Mucosa of stomach (tissue), 1 donor: ENCODE results near the gene LEUTX.
A peak's percentile ranks its signal among the peaks of the same experiment; 100 is the strongest.

Source experiments
- H3K27me3 ChIP-seq: one replicate; pipeline ENCODE4 v1.7.0; 2013; ENCODE audit warnings: mild to moderate bottlenecking, low read length; ENCODE audit not compliant: control insufficient read depth, insufficient read depth
- H3K36me3 ChIP-seq: one replicate; pipeline ENCODE4 v1.7.0; 2013; ENCODE audit warnings: low read length; ENCODE audit not compliant: control insufficient read depth, insufficient read depth
- H3K4me1 ChIP-seq: one replicate; pipeline ENCODE4 v1.7.0; 2013; ENCODE audit warnings: mild to moderate bottlenecking, low read length; ENCODE audit not compliant: control insufficient read depth, insufficient read depth
- H3K4me3 ChIP-seq: one replicate; pipeline ENCODE4 v1.7.0; 2013; ENCODE audit warnings: low read length
- H3K9ac ChIP-seq: one replicate; pipeline ENCODE4 v1.7.0; 2013; ENCODE audit warnings: mild to moderate bottlenecking, low read length, moderate library complexity
- H3K9me3 ChIP-seq: one replicate; pipeline ENCODE4 v1.7.0; 2013; ENCODE audit warnings: mild to moderate bottlenecking, low read length, moderate library complexity; ENCODE audit not compliant: control insufficient read depth
- donor health status: Pancreatic carcinoma.

LEUTX gene

GRCh38 chr19:39834287-39834841 is 55.7 kb downstream of the LEUTX start:
- H3K4me3 ChIP-seq = peak overlapping the region; percentile 83
- no peaks in the 10 kb centered on the region for H3K9me3 ChIP-seq
- H3K4me1 ChIP-seq = peaks cover 11% of the 10 kb centered on the region
- peaks cover 4% of the 10 kb centered on the region for H3K36me3 ChIP-seq
- H3K27me3 ChIP-seq = no peaks in the 10 kb centered on the region
- no peak overlapping the region for H3K9ac ChIP-seq
